ENCODE results near the gene NOL3. TPM values are rescaled to one million over a fixed set of nuclear protein-coding genes. Genes with fewer than 3 reads are reported as not detected.

NOL3 gene
- total RNA-seq, 1 donor from 2014 or later = 2.6 TPM

DNA sequence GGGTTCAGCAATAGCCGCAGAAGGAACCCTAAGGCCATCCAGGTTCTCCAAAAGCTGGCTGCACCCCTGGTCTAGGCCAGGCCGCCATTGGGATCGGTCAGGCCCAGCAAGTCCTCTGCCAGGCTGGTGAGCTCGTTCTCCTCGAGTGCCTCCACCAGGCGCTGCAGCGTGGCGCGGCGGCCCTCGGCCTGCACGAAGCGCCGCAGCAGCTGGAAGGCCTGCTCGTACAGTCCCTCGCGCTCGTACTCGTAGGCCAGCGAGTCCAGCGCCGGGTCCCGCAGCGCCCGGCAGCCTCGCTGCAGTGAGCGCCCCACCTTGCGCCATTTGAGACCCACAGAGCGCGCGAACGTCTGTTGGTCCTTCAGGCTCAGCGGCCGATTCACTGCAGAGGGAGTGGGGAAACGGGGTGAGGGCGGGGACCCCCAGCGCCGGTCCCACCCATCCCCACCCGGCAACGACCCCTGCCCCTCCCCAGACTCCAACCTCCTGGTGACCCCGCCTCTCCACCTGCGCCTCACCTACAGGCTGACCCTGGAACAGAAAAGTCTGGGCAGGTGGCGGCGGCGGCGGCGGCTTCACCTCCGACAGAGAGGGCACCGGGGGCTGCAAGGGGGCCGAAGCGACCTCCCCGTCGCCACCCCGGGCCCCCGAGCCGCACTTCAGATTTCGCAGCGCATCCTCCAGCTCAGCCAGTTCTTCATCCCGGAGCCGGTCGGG, 15.6 kb upstream of the NOL3 start:
- Mint-ChIP-seq H3K9me3 (ENCODE audit: unreplicated experiment) (no peaks in the 10 kb centered on the region), H3K4me3 (ENCODE audit: unreplicated experiment) (no peak overlapping the region), H3K27ac (ENCODE audit: unreplicated experiment) (no peak overlapping the region), H3K27me3 (ENCODE audit: unreplicated experiment) (peaks cover 49% of the 10 kb centered on the region), H3K4me1 (ENCODE audit: unreplicated experiment) (peaks cover 15% of the 10 kb centered on the region), H3K36me3 (ENCODE audit: low read depth, unreplicated experiment) (peaks cover 4% of the 10 kb centered on the region)
- no peak for DNase-seq (ENCODE audit: low spot score)
- TF ChIP-seq, protein P1, sequence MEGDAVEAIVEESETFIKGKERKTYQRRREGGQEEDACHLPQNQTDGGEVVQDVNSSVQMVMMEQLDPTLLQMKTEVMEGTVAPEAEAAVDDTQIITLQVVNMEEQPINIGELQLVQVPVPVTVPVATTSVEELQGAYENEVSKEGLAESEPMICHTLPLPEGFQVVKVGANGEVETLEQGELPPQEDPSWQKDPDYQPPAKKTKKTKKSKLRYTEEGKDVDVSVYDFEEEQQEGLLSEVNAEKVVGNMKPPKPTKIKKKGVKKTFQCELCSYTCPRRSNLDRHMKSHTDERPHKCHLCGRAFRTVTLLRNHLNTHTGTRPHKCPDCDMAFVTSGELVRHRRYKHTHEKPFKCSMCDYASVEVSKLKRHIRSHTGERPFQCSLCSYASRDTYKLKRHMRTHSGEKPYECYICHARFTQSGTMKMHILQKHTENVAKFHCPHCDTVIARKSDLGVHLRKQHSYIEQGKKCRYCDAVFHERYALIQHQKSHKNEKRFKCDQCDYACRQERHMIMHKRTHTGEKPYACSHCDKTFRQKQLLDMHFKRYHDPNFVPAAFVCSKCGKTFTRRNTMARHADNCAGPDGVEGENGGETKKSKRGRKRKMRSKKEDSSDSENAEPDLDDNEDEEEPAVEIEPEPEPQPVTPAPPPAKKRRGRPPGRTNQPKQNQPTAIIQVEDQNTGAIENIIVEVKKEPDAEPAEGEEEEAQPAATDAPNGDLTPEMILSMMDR (IDR thresholded peaks at IDR 0.05; ENCODE audit: unreplicated experiment) = no peak

DNA sequence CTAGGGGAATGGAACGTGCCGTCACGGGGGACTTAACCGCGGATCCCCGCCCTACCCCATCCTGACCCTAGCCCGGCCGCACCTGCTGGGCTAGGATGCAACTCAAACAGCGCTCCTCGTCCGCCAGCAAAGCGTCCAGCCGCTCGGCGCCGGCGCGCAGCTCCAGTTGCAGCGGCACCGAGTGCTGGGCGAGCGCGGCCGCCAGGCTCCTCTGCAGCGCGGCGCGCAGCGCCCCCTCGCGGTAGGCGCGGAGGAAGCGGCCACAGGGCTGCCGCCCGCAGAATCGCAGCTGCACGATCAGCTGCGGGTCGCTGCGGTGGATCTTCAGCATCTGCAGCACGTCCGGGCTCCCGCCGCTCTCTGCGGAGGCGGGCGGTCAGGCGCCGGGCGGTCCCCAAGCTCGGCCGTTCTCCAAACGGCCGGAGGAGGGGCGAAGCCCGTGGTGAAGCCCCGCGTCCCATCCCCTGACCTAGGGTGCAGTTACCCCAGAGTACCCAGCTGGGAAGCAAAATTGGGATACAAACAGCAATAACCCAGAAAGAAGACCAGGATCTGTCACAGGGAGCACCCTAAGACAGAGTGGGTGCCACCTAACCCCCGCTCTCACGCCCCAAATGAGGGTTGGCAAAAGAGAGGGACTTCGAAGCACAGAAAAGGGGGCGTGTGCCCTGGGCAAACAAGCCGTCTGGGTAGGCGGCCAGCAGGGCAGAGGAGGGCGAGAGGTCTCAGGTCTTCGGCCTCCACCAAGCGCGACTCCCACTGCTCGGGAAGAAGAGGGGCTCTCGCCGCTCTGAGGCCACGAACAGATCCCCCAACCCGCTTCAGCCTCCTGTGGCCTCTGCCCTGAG, 14.8 kb upstream of the NOL3 start:
- H3K4me1 Mint-ChIP-seq (ENCODE audit: unreplicated experiment) = peaks cover 15% of the 10 kb centered on the region
- H3K36me3 Mint-ChIP-seq (ENCODE audit: low read depth, unreplicated experiment) = peaks cover 4% of the 10 kb centered on the region
- peaks cover 49% of the 10 kb centered on the region for H3K27me3 Mint-ChIP-seq (ENCODE audit: unreplicated experiment)
- H3K9me3 Mint-ChIP-seq (ENCODE audit: unreplicated experiment) = no peaks in the 10 kb centered on the region
- TF ChIP-seq, protein P1 (IDR thresholded peaks at IDR 0.05; ENCODE audit: unreplicated experiment) = peak; percentile 97
- no peak overlapping the region for H3K27ac Mint-ChIP-seq (ENCODE audit: unreplicated experiment)
- no peak overlapping the region for H3K4me3 Mint-ChIP-seq (ENCODE audit: unreplicated experiment)
- DNase-seq (ENCODE audit: low spot score) = peak; percentile 92

DNA sequence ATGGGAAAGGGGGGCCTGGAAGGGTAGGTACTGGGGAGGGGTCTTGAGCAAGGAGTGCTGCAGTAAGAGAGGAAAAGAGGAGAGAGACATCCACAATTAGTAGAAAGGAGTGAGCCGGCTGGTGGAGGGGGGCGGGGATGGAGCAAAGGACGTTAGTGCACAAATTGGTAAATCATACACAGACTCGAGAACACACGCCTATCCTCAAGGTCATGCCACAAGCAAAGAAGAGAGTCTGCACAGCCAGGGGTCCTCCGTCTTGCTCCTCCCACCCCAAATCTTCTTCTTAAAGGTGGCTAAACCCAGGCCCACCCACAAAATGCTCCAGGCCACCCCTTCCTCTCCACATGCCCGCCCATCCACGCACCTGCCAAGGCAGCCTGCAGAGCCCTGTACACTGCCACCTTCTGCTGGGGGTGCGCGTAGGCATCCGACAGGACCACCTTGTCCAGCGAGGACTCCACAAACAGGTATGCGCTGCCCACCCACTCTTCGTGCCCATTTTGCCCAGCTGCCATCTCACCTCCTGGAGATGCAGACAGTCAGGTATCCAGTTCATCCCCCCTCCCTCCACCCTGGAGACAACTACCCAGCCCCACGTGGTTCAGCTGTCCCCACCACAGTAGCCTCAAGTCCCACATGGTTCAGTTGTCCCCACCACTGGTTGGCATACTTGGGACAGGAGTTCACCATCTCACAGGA, 14.0 kb upstream of the NOL3 start:
- peaks cover 15% of the 10 kb centered on the region for H3K4me1 Mint-ChIP-seq (ENCODE audit: unreplicated experiment)
- no peaks in the 10 kb centered on the region for H3K9me3 Mint-ChIP-seq (ENCODE audit: unreplicated experiment)
- peaks cover 4% of the 10 kb centered on the region for H3K36me3 Mint-ChIP-seq (ENCODE audit: low read depth, unreplicated experiment)
- no peak overlapping the region for H3K4me3 Mint-ChIP-seq (ENCODE audit: unreplicated experiment)
- no peak for DNase-seq (ENCODE audit: low spot score)
- TF ChIP-seq, protein P1 (IDR thresholded peaks at IDR 0.05; ENCODE audit: unreplicated experiment) = no peak
- H3K27me3 Mint-ChIP-seq (ENCODE audit: unreplicated experiment) = peaks cover 46% of the 10 kb centered on the region
- H3K27ac Mint-ChIP-seq (ENCODE audit: unreplicated experiment) = no peak overlapping the region

DNA sequence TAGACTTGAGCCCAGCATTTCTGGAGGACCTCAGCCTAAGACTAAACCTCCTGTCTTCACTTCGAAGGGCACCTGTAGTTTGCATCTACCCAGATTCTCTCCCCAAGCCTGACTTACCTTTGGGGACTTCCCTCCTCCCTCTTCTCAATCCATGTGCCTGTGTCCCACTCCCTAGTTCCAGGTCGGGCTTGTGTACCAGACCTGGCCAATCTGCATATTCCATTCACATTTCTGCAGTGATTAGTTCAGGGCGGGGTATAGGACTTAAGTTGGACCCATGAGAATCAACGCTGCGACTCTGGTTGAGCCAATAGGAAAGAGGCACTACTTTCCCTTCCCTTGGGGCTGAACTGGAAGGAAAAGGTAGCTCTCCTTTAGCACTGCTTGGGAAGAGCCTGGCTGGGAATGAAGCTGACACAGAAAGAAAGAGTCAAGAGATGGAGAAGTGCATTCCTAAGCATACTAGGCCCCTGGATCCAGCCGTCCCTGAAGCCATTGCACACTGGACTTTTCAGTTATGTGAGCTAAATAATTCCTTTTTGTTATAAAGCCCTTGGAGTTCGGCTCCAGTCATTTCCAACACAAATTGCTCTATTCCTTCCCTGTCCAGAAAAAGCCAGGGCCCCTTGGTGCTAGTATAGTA, 13.1 kb upstream of the NOL3 start:
- peaks cover 44% of the 10 kb centered on the region for H3K27me3 Mint-ChIP-seq (ENCODE audit: unreplicated experiment)
- TF ChIP-seq, protein P1 (IDR thresholded peaks at IDR 0.05; ENCODE audit: unreplicated experiment) = no peak
- H3K4me3 Mint-ChIP-seq (ENCODE audit: unreplicated experiment) = peak overlapping the region; percentile 51

More for the DNA sequence above, 13.1 kb upstream of the NOL3 start:
- Mint-ChIP-seq H3K36me3 (ENCODE audit: low read depth, unreplicated experiment) (peaks cover 4% of the 10 kb centered on the region), H3K4me1 (ENCODE audit: unreplicated experiment) (peaks cover 16% of the 10 kb centered on the region), H3K27ac (ENCODE audit: unreplicated experiment) (no peak overlapping the region), H3K9me3 (ENCODE audit: unreplicated experiment) (no peaks in the 10 kb centered on the region)
- no peak for DNase-seq (ENCODE audit: low spot score)
